Loucy (cell line): ENCODE measurements around the gene PBX1.

Source experiments
- H2AFZ ChIP-seq: fragments of 200-600 bp; sonication (generic); 2 replicates; pipeline ENCODE4 v1.6.0; 2016; ENCODE audit warnings: antibody characterized with exemption, mild to moderate bottlenecking, low read length, moderate library complexity
- H3F3A ChIP-seq: fragments of 200-600 bp; 2 replicates; pipeline ENCODE4 v1.6.0; 2016; ENCODE audit warnings: antibody characterized with exemption, low read depth, mild to moderate bottlenecking
- H3K27me3 ChIP-seq: fragments of 200-600 bp; sonication (generic); 2 replicates; pipeline ENCODE4 v1.6.1; 2014; ENCODE audit warnings: low read length, mild to moderate bottlenecking; ENCODE audit not compliant: insufficient read depth, poor library complexity, severe bottlenecking
- H3K36me3 ChIP-seq: fragments of 200-600 bp; sonication (generic); 2 replicates; pipeline ENCODE4 v1.6.1; 2016; ENCODE audit warnings: low read length; ENCODE audit not compliant: insufficient read depth
- H3K4me1 ChIP-seq: fragments of 200-600 bp; sonication (generic); 2 replicates; pipeline ENCODE4 v1.5.1; 2014; ENCODE audit warnings: low read length, mild to moderate bottlenecking; ENCODE audit not compliant: insufficient read depth, poor library complexity, severe bottlenecking
- H3K4me2 ChIP-seq: fragments of 200-600 bp; sonication (generic); 2 replicates; pipeline ENCODE4 v1.6.0; 2014; ENCODE audit warnings: antibody characterized with exemption, low read length, low read depth, mild to moderate bottlenecking; ENCODE audit not compliant: poor library complexity, severe bottlenecking
- H3K4me3 ChIP-seq: fragments of 200-600 bp; sonication (generic); 2 replicates; pipeline ENCODE4 v1.5.1; 2014; ENCODE audit warnings: low read length, mild to moderate bottlenecking, mixed read lengths; ENCODE audit not compliant: poor library complexity, severe bottlenecking
- H3K79me2 ChIP-seq: fragments of 200-600 bp; sonication (generic); 2 replicates; pipeline ENCODE4 v1.6.1; 2014; ENCODE audit warnings: low read length; ENCODE audit not compliant: insufficient read depth
- H3K9ac ChIP-seq: fragments of 200-600 bp; sonication (generic); 2 replicates; pipeline ENCODE4 v1.6.0; 2014; ENCODE audit warnings: mild to moderate bottlenecking, low read depth, low read length, moderate library complexity; ENCODE audit not compliant: poor library complexity, severe bottlenecking
- H3K9me2 ChIP-seq: fragments of 200-600 bp; sonication (generic); replicated peaks from 2 replicates; pipeline ENCODE4 v1.6.1; 2016; ENCODE audit warnings: low read depth, low read length, mixed read lengths
- H3K9me3 ChIP-seq: fragments of 200-600 bp; sonication (generic); 2 replicates; pipeline ENCODE4 v1.6.1; 2014; ENCODE audit warnings: mild to moderate bottlenecking, antibody characterized with exemption, low read length, low read depth; ENCODE audit not compliant: insufficient read depth
- H4K20me1 ChIP-seq: fragments of 200-600 bp; sonication (generic); 2 replicates; pipeline ENCODE4 v1.6.0; 2014; ENCODE audit warnings: antibody characterized with exemption, low read length, mild to moderate bottlenecking; ENCODE audit not compliant: insufficient read depth, poor library complexity, severe bottlenecking
- EZH2phosphoT487 ChIP-seq: fragments of 200-600 bp; IDR thresholded peaks from 2 replicates; pipeline ENCODE4 v1.6.1; 2018; ENCODE audit warnings: antibody characterized with exemption, mild to moderate bottlenecking, moderate library complexity, borderline replicate concordance
- TF ChIP-seq, protein P1 (sequence below): fragments of 200-600 bp; sonication (generic); conservative IDR thresholded peaks from 2 replicates; pipeline ENCODE4 v1.5.1; 2014; ENCODE audit warnings: mild to moderate bottlenecking, antibody characterized with exemption, low read length

PBX1 gene

DNA sequence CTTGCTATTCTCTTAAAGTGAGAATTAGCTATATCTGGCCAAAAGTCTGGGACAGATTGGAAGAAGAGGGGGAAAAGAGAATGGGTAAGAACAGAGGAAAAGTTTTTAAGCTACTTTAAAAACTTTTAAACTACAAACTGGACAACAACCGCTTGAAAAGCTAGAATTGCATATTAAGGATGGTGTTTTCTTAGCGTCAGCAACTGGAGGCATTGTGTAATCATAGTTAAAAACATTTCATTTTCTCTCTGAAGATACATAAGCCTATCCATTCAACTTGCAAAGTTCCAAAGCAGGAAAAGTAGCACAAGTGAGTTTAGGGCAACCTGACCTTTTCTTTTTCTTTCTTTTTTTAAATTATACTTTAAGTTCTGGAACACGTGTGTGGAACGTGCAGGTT lies 10.9 kb downstream of the PBX1 start:
- Histone ChIP-seq H3K36me3 (no peaks in the 10 kb centered on the region), H3K79me2 (no peaks in the 10 kb centered on the region), H3K4me3 (no peak overlapping the region), H3K27me3 (no peaks in the 10 kb centered on the region), H3K9me2 (no peaks in the 10 kb centered on the region), H3K4me2 (no peak overlapping the region), H4K20me1 (no peaks in the 10 kb centered on the region), H3K9ac (no peak overlapping the region), H3K9me3 (no peaks in the 10 kb centered on the region), H3K4me1 (no peaks in the 10 kb centered on the region), H2AFZ (no peak overlapping the region), H3F3A (no peaks in the 10 kb centered on the region)
- no peak for TF ChIP-seq EZH2phosphoT487
- TF ChIP-seq, protein P1, sequence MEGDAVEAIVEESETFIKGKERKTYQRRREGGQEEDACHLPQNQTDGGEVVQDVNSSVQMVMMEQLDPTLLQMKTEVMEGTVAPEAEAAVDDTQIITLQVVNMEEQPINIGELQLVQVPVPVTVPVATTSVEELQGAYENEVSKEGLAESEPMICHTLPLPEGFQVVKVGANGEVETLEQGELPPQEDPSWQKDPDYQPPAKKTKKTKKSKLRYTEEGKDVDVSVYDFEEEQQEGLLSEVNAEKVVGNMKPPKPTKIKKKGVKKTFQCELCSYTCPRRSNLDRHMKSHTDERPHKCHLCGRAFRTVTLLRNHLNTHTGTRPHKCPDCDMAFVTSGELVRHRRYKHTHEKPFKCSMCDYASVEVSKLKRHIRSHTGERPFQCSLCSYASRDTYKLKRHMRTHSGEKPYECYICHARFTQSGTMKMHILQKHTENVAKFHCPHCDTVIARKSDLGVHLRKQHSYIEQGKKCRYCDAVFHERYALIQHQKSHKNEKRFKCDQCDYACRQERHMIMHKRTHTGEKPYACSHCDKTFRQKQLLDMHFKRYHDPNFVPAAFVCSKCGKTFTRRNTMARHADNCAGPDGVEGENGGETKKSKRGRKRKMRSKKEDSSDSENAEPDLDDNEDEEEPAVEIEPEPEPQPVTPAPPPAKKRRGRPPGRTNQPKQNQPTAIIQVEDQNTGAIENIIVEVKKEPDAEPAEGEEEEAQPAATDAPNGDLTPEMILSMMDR, result no peak

DNA sequence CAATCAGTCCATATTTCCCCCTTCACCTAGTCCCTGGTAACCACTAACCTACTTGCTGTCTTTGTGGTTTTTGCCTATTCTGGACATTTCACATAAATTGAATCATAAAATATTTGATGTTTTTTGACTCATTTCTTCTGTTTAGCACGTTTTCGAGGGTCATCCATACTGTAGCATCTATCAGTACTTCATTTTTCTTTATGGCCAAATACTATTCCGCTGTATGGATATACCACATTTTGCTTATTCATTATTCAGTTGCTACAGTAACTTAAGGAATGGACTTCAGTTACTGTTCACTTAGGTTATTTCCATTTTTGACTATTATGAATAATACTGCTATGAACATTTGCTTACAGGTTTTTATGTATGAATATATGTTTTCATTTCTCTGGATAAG lies 12.3 kb downstream of the PBX1 start:
- TF ChIP-seq, protein P1, result no peak
- TF ChIP-seq EZH2phosphoT487, result no peak

DNA sequence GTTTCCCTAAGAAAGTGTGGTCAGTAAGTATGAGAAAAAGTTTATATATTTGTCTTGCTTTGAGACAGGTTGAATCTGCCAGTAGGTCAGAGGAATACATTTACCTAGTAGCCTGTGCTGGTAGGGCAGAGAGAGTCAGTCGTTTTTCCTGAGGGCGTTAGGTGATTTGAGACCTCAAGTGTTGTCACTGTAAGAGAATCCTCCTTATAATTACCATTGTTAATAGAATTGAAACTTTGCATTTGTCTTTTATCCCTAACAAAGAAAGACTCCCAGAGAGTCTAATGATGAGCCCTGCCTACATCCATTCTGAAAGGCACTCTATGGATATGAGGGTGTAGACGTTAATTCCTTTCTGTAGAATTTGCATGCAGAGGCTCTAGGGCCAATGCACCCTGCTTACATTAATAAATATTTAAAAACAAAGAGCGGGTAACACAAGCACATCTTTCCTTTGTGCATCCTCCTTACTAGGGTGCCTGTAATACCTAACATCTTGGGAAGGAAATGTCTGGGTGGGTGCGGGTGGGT lies 16.4 kb downstream of the PBX1 start:
- H3K9me2 ChIP-seq, result no peaks in the 10 kb centered on the region
- no peak overlapping the region for H3K4me3 ChIP-seq
- no peak overlapping the region for H2AFZ ChIP-seq
- H4K20me1 ChIP-seq, result no peaks in the 10 kb centered on the region
- TF ChIP-seq EZH2phosphoT487, result no peak
- TF ChIP-seq, protein P1, result no peak
- H3K9ac ChIP-seq, result no peak overlapping the region
- H3K36me3 ChIP-seq, result no peaks in the 10 kb centered on the region
- H3F3A ChIP-seq, result no peaks in the 10 kb centered on the region
- H3K9me3 ChIP-seq, result no peaks in the 10 kb centered on the region
- H3K4me1 ChIP-seq, result no peaks in the 10 kb centered on the region
- no peaks in the 10 kb centered on the region for H3K27me3 ChIP-seq
- no peak overlapping the region for H3K4me2 ChIP-seq
- H3K79me2 ChIP-seq, result no peaks in the 10 kb centered on the region

More for the DNA sequence above, 12.3 kb downstream of the PBX1 start:
- no peaks in the 10 kb centered on the region for H3K4me1 ChIP-seq
- no peaks in the 10 kb centered on the region for H3K79me2 ChIP-seq
- no peaks in the 10 kb centered on the region for H3K9me3 ChIP-seq
- no peaks in the 10 kb centered on the region for H3K27me3 ChIP-seq
- H3K4me2 ChIP-seq, result no peak overlapping the region
- H3K9me2 ChIP-seq, result no peaks in the 10 kb centered on the region
- no peaks in the 10 kb centered on the region for H3F3A ChIP-seq
- H3K36me3 ChIP-seq, result no peaks in the 10 kb centered on the region
- H2AFZ ChIP-seq, result no peak overlapping the region
- H3K4me3 ChIP-seq, result no peak overlapping the region
- no peaks in the 10 kb centered on the region for H4K20me1 ChIP-seq
- H3K9ac ChIP-seq, result no peak overlapping the region
